GM12878 (cell line): ENCODE data around the gene ECM2. TPM values are rescaled to one million over a fixed set of nuclear protein-coding genes. Genes with fewer than 3 reads are reported as not detected.

Source experiments
- ATAC-seq: fragments of 200-7000 bp; cut with Tn5 transposase; 3 replicates; pipeline ENCODE4 v1.9.1; 2020; ENCODE audit warnings: mild to moderate bottlenecking, moderate library complexity
- BruUV-seq: library from RNA; stranded (reverse); fragments of 400-500 nt; replicated peaks from 2 replicates; lab custom pipeline; 2021; lab: Mats Ljungman, UMichigan
- CTCF ChIA-PET: fragments of 300-600 bp; sonication (Branson Sonifier 250); formaldehyde crosslinking; extraction: SDS; loops from one replicate; lab custom pipeline; 2021; ENCODE audit warnings: inconsistent platforms; lab: Yijun Ruan, JAX
- POLR2A ChIA-PET: fragments of 350-600 bp; formaldehyde crosslinking; extraction: SDS; loops from one replicate; lab custom pipeline; 2021; ENCODE audit warnings: inconsistent platforms; lab: Charles Lee
- RAD21 ChIA-PET: fragments of 300-600 bp; sonication (Branson Sonifier 250); formaldehyde crosslinking; loops from one replicate; lab custom pipeline; 2023; ENCODE audit warnings: antibody characterized with exemption; ENCODE audit not compliant: unreplicated experiment; lab: Charles Lee
- SMC1A ChIA-PET: fragments of 300-600 bp; sonication (Branson Sonifier 250); formaldehyde crosslinking; loops from one replicate; lab custom pipeline; 2023; ENCODE audit not compliant: unreplicated experiment, uncharacterized antibody; lab: Charles Lee
- DNase-seq: peaks from one replicate; pipeline ENCODE4 v3.0.0-alpha.2; 2011; ENCODE audit warnings: low read depth, low spot score
- FAIRE-seq: peaks from 3 replicates; lab custom pipeline; 2011; peaks lifted over from hg19 to GRCh38; lab: Jason Lieb, UNC
- H2AFZ ChIP-seq: 2 replicates; pipeline ENCODE4 v1.6.0; 2011; ENCODE audit warnings: low read depth, low read length, control low read depth; ENCODE audit not compliant: control insufficient read depth
- H3K27ac ChIP-seq: 2 replicates; pipeline ENCODE4 v1.5.1; 2011; ENCODE audit warnings: control low read depth; ENCODE audit not compliant: control insufficient read depth, insufficient read depth
- H3K27me3 ChIP-seq, 2 experiments: replicated peaks in 1 of 2; 2 replicates each; pipeline versions ENCODE4 v1.6.0 to v1.6.1; 2011; ENCODE audit warnings: low read length in 1 of 2; ENCODE audit not compliant: control insufficient read depth in 2 of 2, insufficient read depth in 2 of 2
- H3K36me3 ChIP-seq, 2 experiments: 2 replicates each; pipeline ENCODE4 v1.5.1; 2011; ENCODE audit warnings: low read length in 1 of 2; ENCODE audit not compliant: control insufficient read depth in 2 of 2, insufficient read depth in 2 of 2
- H3K4me1 ChIP-seq: 2 replicates; pipeline ENCODE4 v1.6.1; 2011; ENCODE audit warnings: mild to moderate bottlenecking, low read length, moderate library complexity, mixed read lengths; ENCODE audit not compliant: control insufficient read depth, insufficient read depth
- H3K4me2 ChIP-seq: 2 replicates; pipeline ENCODE4 v1.6.0; 2011; ENCODE audit warnings: control low read depth; ENCODE audit not compliant: control insufficient read depth, insufficient read depth
- H3K4me3 ChIP-seq: fragments of 200-600 bp; sonication (generic); 2 replicates; pipeline ENCODE4 v1.5.1; 2016
- H3K79me2 ChIP-seq: 2 replicates; pipeline ENCODE4 v1.6.0; 2011; ENCODE audit warnings: low read length; ENCODE audit not compliant: control insufficient read depth, insufficient read depth
- H3K9ac ChIP-seq: 2 replicates; pipeline ENCODE4 v1.8.0; 2011; ENCODE audit warnings: low read length, control low read depth, mixed read lengths; ENCODE audit not compliant: control insufficient read depth, insufficient read depth
- H3K9me3 ChIP-seq: replicated peaks from 3 replicates; pipeline ENCODE4 v1.5.1; 2011; ENCODE audit warnings: mild to moderate bottlenecking, low read length; ENCODE audit not compliant: control insufficient read depth, insufficient read depth
- H4K20me1 ChIP-seq: 2 replicates; pipeline ENCODE4 v1.6.0; 2011; ENCODE audit not compliant: control insufficient read depth, insufficient read depth
- CBX5 ChIP-seq: sonication (generic); IDR thresholded peaks from 2 replicates; pipeline ENCODE4 v1.6.1; 2016; ENCODE audit warnings: low read depth, moderate library complexity, mild to moderate bottlenecking, inconsistent platforms
- MTA3 ChIP-seq: IDR thresholded peaks from 2 replicates; pipeline ENCODE4 v1.6.1; 2012; ENCODE audit warnings: low read length, inconsistent platforms, borderline replicate concordance
- MYC ChIP-seq: IDR thresholded peaks from 2 replicates; pipeline ENCODE4 v1.6.1; 2011; ENCODE audit warnings: mild to moderate bottlenecking, low read length, moderate library complexity, inconsistent platforms; ENCODE audit not compliant: insufficient read depth, insufficient replicate concordance, insufficient read length, severe bottlenecking
- SREBF1 ChIP-seq: IDR thresholded peaks from 2 replicates; pipeline ENCODE4 v1.6.1; 2012; ENCODE audit warnings: mild to moderate bottlenecking, low read length
- WGBS: methylation state at CpG from one replicate; pipeline ENCODE4 v1.1.6; 2016; ENCODE audit warnings: low lambda C conversion rate; ENCODE audit not compliant: insufficient replicate concordance, insufficient coverage; ENCODE audit errors: missing lambda C conversion rate; 5-methylcytosine and 5-hydroxymethylcytosine counted together
- in situ Hi-C: fragments of 300-500 bp; cut with MboI; formaldehyde crosslinking; loops from 9 replicates; pipeline ENCODE4 v1.14.3; 2018; ENCODE audit warnings: mixed read lengths
- intact Hi-C: fragments of 100-400 bp; cut with micrococcal nuclease; formaldehyde crosslinking; loops from one replicate; pipeline ENCODE4 v1.14.2; 2022; ENCODE audit not compliant: unreplicated experiment
- polyA plus RNA-seq, 11 experiments: library from polyadenylated mRNA; depleted of rRNA in 4 of 11; unstranded in 6 of 11; stranded (reverse) in 5 of 11; fragments of >200 nt; fragmentation: Nextera tagmentation in 4 of 11; fragmentation: Illumina TruSeq in 1 of 11; extraction: Ambion mirVana in 4 of 11; extraction: Trizol in 1 of 11; gene quantifications; 1 replicate in 1 of 11; 2 replicates in 10 of 11; pipeline versions ENCODE4 v1.2.1 to v1.2.3, GENCODE V29; 2011 to 2016; ENCODE audit warnings: inconsistent platforms in 2 of 11, missing spikeins in 2 of 11, low read depth in 1 of 11
- total RNA-seq, 4 experiments: library from RNA; depleted of rRNA in 3 of 4; stranded (reverse); fragments of >200 nt in 3 of 4; fragmentation: Illumina TruSeq in 1 of 4; extraction: Trizol in 1 of 4; gene quantifications; 2 replicates each; pipeline versions ENCODE4 v1.2.1 to v1.2.3, GENCODE V29; 2013 to 2021
- TF ChIP-seq, protein P1 (sequence below): fragments of 450-650 bp; IDR thresholded peaks from 2 replicates; pipeline ENCODE4 v1.6.1; 2017; ENCODE audit warnings: antibody characterized with exemption, mild to moderate bottlenecking, moderate library complexity

The ECM2 gene
- total and polyA plus RNA-seq, 10 of the 15 experiments (the other 5 are each of a cell fraction or from before 2014, with no cell fraction given), result 0.03 to 0.67 (median 0.09) TPM; not detected in 2

GRCh38 chr9:92482805-92483204 is 53.0 kb downstream of the ECM2 start:
- DNase-seq, result no peak
- no peak overlapping the region for H2AFZ ChIP-seq
- no peak for TF ChIP-seq SREBF1
- TF ChIP-seq, protein P1, sequence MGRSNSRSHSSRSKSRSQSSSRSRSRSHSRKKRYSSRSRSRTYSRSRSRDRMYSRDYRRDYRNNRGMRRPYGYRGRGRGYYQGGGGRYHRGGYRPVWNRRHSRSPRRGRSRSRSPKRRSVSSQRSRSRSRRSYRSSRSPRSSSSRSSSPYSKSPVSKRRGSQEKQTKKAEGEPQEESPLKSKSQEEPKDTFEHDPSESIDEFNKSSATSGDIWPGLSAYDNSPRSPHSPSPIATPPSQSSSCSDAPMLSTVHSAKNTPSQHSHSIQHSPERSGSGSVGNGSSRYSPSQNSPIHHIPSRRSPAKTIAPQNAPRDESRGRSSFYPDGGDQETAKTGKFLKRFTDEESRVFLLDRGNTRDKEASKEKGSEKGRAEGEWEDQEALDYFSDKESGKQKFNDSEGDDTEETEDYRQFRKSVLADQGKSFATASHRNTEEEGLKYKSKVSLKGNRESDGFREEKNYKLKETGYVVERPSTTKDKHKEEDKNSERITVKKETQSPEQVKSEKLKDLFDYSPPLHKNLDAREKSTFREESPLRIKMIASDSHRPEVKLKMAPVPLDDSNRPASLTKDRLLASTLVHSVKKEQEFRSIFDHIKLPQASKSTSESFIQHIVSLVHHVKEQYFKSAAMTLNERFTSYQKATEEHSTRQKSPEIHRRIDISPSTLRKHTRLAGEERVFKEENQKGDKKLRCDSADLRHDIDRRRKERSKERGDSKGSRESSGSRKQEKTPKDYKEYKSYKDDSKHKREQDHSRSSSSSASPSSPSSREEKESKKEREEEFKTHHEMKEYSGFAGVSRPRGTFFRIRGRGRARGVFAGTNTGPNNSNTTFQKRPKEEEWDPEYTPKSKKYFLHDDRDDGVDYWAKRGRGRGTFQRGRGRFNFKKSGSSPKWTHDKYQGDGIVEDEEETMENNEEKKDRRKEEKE, result no peak
- H3K27ac ChIP-seq, result no peak overlapping the region
- H4K20me1 ChIP-seq, result no peaks in the 10 kb centered on the region
- CTCF ChIA-PET, result interaction anchor here (0.6 to 1.6 kb wide), 5 partner anchors 14 to 626 kb away, joined by 3 to 4 read pairs (median 3); no protein-coding TSS in a partner anchor
- in situ Hi-C loops, result no loop called here
- RAD21 ChIA-PET, result no interaction called here
- H3K9ac ChIP-seq, result no peak overlapping the region
- H3K27me3 ChIP-seq, result no peaks in the 10 kb centered on the region
- intact Hi-C loops, result no loop called here
- FAIRE-seq, result no peak
- POLR2A ChIA-PET, result no interaction called here
- no TSS peak for BruUV-seq
- H3K4me1 ChIP-seq, result 0 out of 2 replicates have a peak, but pooled peaks cover 4% of the 10 kb centered on the region
- no peaks in the 10 kb centered on the region for H3K9me3 ChIP-seq
- no peaks in the 10 kb centered on the region for H3K79me2 ChIP-seq
- H3K4me2 ChIP-seq, result no peak overlapping the region
- no peak for ATAC-seq
- SMC1A ChIA-PET, result no interaction called here
- no peak overlapping the region for H3K4me3 ChIP-seq
- no peaks in the 10 kb centered on the region for H3K36me3 ChIP-seq

GRCh38 chr9:92482329-92482728 is 53.5 kb downstream of the ECM2 start, which contains the start of gene ASPN:
Gene ASPN (minus strand): TSS chr9:92482506.
- Histone ChIP-seq H3K36me3 (no peaks in the 10 kb centered on the region), H3K9ac (no peak within 1 kb of the TSS), H3K9me3 (no peaks in the 10 kb centered on the region), H3K4me1 (peaks cover 5% of the 10 kb centered on the region; the same call in 1 of the 2 replicates), H3K27ac (no peak within 1 kb of the TSS), H3K4me3 (no peak within 1 kb of the TSS), H3K4me2 (no peak within 1 kb of the TSS), H4K20me1 (no peaks in the 10 kb centered on the region), H3K27me3 (no peaks in the 10 kb centered on the region), H3K79me2 (no peaks in the 10 kb centered on the region), H2AFZ (no peak within 1 kb of the TSS)
- DNase-seq (no peak), FAIRE-seq (no peak), ATAC-seq (no peak)
- ChIA-PET RAD21 (interaction anchor here (0.6 kb wide), 1 partner anchor 43 kb away, joined by 3 read pairs; no protein-coding TSS in a partner anchor), CTCF (interaction anchor here (0.6 to 2.5 kb wide), 8 partner anchors 8 to 626 kb away, joined by 3 to 6 read pairs (median 4); no protein-coding TSS in a partner anchor), POLR2A (no interaction called here), SMC1A (interaction anchor here (0.7 kb wide), 1 partner anchor 9 kb away, joined by 3 read pairs; no protein-coding TSS in a partner anchor)
- 100% methylated on average over 3 of the region's 3 CpGs for WGBS
- BruUV-seq, result no TSS peak
- intact Hi-C loops, result no loop called here
- TF ChIP-seq CBX5 (no peak), MYC (no peak), MTA3 (no peak)
- in situ Hi-C loops, result no loop called here
